ENCODE results near the gene FZD10.

The FZD10 gene

GRCh38 chr12:130205495-130205894, 43.2 kb downstream of the FZD10 start:
- DNase-seq (ENCODE audit: low read depth in 2 of 2): no peak

- no peak for DNase-seq (ENCODE audit: low read depth in 2 of 2)
Measured at GRCh38 chr12:130212384-130212989, 50.2 kb downstream of the FZD10 start.

- DNase-seq (ENCODE audit: low read depth in 2 of 2): no peak
Measured at GRCh38 chr12:130213249-130213648, 51.0 kb downstream of the FZD10 start.

GRCh38 chr12:130214686-130215395, 52.6 kb downstream of the FZD10 start:
- no peak for DNase-seq (ENCODE audit: low read depth in 2 of 2)

Data from fibroblast of skin of left quadriceps (primary cell).